ENCODE data around the gene RGS7. TPM values are rescaled to one million over a fixed set of nuclear protein-coding genes. Genes with fewer than 3 reads are reported as not detected.

Gene RGS7
- total RNA-seq, 1 donor from 2014 or later = 0.58 TPM

DNA sequence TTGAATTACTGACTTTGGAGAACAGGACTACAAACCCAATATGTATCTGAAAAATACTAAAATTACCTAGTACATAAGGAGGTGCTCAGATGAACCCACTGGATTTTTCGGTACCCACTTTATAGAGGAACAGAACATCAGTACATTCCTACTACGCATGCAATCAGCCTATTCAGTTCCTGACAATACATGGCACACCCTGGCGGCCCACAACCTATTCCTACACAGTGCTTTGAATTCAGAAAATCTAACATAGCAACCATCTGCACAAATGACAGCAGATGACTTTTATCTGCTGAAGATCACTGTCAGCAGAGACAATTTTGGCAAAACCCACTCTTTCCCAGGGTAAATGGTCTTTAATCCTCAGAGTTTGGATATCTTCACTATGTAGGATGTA is 487.9 kb downstream of the RGS7 start:
- DNase-seq (ENCODE audit: extremely low read depth, low read depth, low spot score) = no peak

GRCh38 chr1:240866724-240867123 is 490.3 kb downstream of the RGS7 start:
- no peak for DNase-seq (ENCODE audit: extremely low read depth, low read depth, low spot score)

DNA sequence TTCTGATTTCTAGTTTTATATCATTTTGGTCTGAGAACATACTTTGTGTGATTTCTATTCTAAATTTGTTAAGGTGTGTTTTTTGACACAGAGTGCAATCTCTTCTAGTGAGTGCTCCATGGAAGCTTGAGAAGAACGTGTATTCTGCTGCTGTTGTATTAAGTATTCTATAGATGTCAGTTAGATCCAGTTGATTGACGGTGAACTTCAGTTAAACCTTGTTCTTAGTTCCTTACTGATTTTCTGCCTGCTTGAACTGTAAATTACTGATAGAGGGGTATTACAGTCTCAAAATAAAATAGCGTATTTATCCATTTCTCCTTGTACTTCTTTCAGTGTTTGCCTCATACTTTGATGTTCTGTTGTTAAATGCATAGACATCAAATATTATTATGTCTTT is 497.0 kb downstream of the RGS7 start:
- DNase-seq (ENCODE audit: extremely low read depth, low read depth, low spot score) = no peak

DNA sequence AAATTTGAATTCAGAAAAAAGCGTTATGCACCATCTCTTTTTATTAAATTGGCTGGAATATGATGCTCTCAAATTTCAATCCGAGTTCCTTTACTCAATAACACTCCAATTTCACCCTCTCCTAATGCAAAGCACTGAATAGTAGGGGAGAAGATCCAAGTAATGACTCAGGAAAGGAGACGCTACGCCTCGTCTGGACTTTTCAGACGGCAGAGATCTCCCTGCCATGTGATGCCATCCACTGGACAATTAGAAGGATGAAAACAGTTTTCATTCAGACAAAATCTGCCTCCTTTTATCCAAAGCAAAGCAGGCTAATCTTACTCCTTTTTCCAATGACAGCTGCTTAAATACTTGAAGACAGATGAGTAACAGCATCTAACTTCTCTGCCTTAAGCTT is 502.6 kb downstream of the RGS7 start:
- DNase-seq (ENCODE audit: extremely low read depth, low read depth, low spot score) = no peak

DNA sequence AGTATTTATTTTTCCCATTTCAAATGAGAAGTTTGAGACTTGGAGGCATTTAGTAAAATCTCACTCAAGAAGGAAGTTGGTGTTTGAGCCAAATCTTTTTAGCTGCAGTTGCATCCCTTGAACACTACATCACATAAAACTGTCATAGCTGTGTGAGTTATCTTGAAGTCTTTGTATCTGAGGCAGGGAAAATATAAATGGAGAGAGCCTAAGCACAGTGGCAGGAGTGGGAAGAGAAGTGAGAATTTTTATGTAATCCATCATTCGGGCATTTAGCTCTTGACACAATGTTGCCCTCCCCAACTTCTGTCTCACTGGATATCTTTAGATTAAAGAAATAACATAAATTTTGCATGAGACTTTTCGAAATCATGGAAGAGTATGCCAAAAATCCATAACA is 509.7 kb downstream of the RGS7 start:
- no peak for DNase-seq (ENCODE audit: extremely low read depth, low read depth, low spot score)

DNA sequence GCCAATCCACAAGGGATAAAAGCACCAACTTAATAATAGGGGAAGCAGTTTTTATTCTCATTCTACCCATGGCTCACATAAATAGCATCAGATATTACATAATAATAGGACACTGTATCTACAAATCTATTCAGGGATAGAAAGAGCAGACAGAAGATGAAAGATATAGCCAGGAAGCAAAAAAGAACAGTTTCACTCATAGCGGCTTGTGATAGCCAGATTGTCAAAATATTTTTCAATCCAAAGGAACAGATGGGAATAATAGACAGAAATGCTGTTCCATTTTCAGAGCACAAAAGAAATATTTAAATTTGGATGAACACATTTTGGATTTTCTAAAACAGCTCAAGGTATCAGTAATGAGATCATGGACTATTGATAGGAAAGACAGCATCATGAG is 512.5 kb downstream of the RGS7 start:
- no peak for DNase-seq (ENCODE audit: extremely low read depth, low read depth, low spot score)

DNA sequence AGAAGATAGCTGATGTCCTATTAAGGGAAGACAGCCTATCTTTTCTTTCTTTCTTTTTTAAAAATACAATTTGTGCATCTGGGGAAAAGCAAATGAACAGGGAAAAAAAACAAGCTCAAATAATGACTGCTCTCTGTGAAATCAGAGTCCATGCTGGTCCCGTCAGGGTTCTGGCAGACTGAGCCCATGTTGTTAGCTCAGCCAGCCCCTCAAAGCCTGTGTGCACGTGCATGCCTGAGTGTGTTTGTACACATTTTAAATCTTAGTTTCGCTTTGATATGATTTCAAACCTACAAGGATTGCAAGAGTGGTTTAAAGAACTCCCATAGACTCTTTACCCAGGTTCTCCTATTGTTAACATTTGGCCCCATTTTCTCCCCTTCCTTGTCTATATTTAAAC is 513.2 kb downstream of the RGS7 start:
- no peak for DNase-seq (ENCODE audit: extremely low read depth, low read depth, low spot score)

- no peak for DNase-seq (ENCODE audit: extremely low read depth, low read depth, low spot score)
These were observed 520.7 kb downstream of the RGS7 start for GRCh38 chr1:240836271-240836670.

DNA sequence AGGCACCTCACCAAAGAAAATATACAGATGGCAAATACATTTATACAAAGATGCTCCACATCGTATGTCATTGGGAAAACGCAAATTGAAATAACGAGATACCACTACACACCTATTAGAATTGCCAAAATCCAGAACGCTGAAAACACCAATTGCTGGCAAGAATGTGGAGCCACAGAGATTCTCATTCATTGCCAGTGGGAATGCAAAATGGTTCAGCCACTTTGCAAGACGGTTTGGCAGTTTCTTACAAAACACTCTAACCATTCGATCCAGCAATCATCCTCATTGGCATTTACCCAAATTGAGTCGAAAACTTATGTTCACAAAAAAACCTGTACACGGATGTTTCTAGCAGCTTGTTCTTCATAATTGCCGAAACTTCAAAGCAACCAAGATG is 521.7 kb downstream of the RGS7 start:
- DNase-seq (ENCODE audit: extremely low read depth, low read depth, low spot score) = no peak

GRCh38 chr1:240833075-240833474 is 523.9 kb downstream of the RGS7 start:
- DNase-seq (ENCODE audit: extremely low read depth, low read depth, low spot score) = no peak

DNA sequence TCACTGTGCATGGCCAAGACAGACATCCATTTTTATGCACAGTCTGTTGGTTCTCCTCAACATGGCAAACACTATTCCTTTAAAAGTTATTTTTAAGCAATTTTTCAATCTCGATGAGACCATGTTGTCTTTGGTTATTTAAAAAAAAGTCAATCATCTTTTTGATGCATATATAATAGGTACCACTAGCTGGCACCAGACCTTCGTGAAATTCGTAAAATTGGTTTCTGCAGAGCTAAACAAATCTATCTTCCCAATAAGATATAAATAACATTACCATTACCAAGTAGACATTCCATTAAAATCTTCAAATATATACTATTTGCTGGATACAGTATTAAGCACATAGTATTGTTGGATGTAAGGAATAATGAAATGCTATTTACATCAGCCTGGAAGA is 525.1 kb downstream of the RGS7 start:
- DNase-seq (ENCODE audit: extremely low read depth, low read depth, low spot score) = no peak

DNA sequence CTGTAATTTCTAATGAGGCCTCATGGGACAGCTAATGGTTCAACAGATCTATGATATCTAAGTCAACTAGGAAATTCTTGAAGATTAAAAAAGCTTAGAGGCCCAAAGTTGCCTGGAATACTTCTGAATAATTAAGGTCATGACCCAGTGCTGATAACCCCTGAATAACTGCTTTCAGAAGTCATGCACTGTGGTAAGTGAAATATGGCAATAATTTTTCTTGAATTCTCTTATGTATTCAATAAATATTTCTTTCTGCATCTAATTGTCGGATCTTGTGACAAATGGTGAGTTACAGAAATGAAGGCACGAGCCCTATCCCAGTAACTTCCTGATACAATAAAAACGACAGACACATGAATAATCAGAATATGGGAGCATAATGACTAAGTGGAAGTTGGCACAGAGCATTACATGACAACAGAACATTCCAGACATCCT is 525.8 kb downstream of the RGS7 start:
- DNase-seq (ENCODE audit: extremely low read depth, low read depth, low spot score) = no peak

GRCh38 chr1:240829487-240829886 is 527.5 kb downstream of the RGS7 start:
- no peak for DNase-seq (ENCODE audit: extremely low read depth, low read depth, low spot score)

DNA sequence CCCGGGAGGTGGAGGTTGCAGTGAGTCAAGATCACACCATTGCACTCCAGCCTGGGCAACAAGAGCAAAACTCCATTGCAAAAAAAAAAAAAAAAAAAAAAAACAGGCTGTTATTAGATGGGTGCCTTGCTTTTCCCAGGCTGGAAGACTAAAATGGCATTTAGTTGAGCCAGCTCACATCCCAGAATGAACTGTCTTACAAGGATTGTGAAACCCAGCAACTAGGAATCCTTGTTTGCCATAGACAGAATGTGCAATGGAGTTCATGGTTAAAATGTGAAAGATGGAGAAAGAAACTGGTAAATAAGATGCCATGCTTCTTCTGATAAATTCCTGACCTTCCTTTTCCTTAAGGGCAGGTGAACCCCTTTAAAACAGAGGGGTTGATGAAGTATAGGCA is 529.2 kb downstream of the RGS7 start:
- no peak for DNase-seq (ENCODE audit: extremely low read depth, low read depth, low spot score)

DNA sequence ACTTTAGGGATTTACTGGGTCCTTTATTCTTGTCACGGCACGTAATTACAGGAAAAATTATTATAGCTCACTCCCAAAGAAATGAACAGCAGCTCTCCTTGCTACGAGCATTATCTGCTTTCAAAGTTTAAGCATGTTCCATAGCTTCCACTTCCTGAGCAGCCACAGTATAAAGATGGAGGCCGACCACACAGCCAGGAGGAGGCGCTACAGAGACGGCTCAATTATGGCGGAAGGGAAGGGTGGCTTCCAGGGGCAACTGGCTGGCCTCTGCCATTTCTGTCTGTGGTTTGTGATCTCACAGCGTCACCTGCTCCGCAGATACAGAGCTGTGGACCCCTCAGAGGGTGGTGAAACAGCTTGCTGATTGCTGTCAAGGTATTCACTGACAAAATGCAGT is 532.8 kb downstream of the RGS7 start:
- no peak for DNase-seq (ENCODE audit: extremely low read depth, low read depth, low spot score)

DNA sequence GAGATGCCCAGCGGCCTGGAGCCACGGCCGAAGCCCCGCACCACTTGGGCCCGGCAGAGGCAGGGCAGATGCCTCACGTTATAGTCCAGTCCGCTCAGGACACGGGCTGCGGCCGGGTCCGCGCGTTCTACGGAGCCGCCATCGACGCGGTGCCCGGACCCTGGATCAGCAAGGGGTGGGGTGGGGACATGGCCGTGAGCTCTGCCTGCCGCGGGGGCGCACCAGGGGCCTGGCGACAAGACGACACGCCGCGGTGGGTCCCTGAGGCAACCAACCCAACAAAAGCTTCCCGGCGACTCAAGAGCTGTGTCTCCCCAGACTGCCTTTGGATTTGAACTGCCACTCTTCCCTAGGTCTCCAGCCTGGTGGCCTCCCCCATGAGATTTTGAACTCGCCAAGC is 533.6 kb downstream of the RGS7 start:
- no peak for DNase-seq (ENCODE audit: extremely low read depth, low read depth, low spot score)

GRCh38 chr1:240821925-240822324 is 535.1 kb downstream of the RGS7 start:
- DNase-seq (ENCODE audit: extremely low read depth, low read depth, low spot score) = no peak

DNA sequence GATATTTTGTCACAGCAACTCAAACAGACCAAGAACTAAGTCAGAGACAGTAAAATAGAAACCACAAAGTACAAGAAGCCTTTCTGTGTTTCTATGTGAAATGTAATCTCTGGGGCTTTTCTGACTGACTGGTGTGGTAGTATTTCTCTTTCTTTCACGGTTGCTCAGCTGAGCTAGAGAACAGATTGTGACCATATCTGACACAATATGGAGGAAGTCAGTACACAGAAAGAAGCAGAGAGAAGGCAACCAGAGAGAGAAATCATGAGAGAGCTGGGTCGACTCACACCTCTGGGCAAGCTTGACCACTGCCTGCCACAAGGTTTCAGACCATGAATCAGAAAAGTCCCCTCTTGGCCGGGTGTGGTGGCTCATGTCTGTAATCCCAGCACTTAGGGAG is 536.2 kb downstream of the RGS7 start:
- DNase-seq (ENCODE audit: extremely low read depth, low read depth, low spot score) = no peak

GRCh38 chr1:240816472-240816871 is 540.5 kb downstream of the RGS7 start:
- DNase-seq (ENCODE audit: extremely low read depth, low read depth, low spot score) = no peak

GRCh38 chr1:240813720-240814119 is 543.3 kb downstream of the RGS7 start:
- no peak for DNase-seq (ENCODE audit: extremely low read depth, low read depth, low spot score)

DNA sequence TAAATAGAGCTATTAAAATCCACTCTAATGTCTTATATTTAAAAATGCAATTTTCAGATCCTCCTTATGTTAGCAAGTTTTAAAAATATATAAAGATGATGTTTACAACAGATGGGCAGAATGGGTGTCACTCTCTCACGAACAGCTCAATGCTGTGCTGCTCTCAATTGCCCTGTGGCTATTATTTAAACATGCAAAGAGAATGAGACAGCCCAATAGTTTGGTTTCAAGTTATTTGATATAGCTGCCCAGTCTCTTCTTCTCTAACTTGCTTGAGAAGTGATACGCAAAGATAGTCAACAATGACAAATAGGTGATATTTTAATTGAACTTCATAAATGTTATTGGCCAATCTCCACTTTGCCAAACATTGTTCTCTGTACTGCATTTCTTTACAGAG is 545.7 kb downstream of the RGS7 start:
- no peak for DNase-seq (ENCODE audit: extremely low read depth, low read depth, low spot score)

- no peak for DNase-seq (ENCODE audit: extremely low read depth, low read depth, low spot score)
These were observed 548.6 kb downstream of the RGS7 start for GRCh38 chr1:240808381-240808780.

GRCh38 chr1:240806200-240806745 is 550.7 kb downstream of the RGS7 start:
- no peak for DNase-seq (ENCODE audit: extremely low read depth, low read depth, low spot score)

GRCh38 chr1:240804475-240804874 is 552.5 kb downstream of the RGS7 start:
- no peak for DNase-seq (ENCODE audit: extremely low read depth, low read depth, low spot score)

Measured in glomerular endothelial cell (primary cell).